SK-N-SH (cell line): ENCODE results near the gene SNX9. TPM values are rescaled to one million over a fixed set of nuclear protein-coding genes. Genes with fewer than 3 reads are reported as not detected.
A peak's percentile ranks its signal among the peaks of the same experiment; 100 is the strongest.

Source experiments
- CTCF ChIA-PET: fragments of 300-600, 350-600 bp; formaldehyde crosslinking; extraction: SDS; loops from one replicate; lab custom pipeline; 2021; lab: Yijun Ruan, JAX
- POLR2A ChIA-PET: fragments of 350-600 bp; sonication (Branson Sonifier 250); formaldehyde crosslinking; extraction: SDS; loops from one replicate; lab custom pipeline; 2020; ENCODE audit warnings: antibody characterized with exemption, inconsistent platforms; lab: Yijun Ruan, JAX
- DNase-seq: peaks from one replicate; pipeline ENCODE4 v3.0.0; 2012
- H2AFZ ChIP-seq: fragments of 200-600 bp; sonication (generic); 2 replicates; pipeline ENCODE4 v1.8.1; 2016; ENCODE audit warnings: antibody characterized with exemption, mild to moderate bottlenecking, low read depth
- H3F3A ChIP-seq: fragments of 200-600 bp; sonication (generic); replicated peaks from 2 replicates; pipeline ENCODE3; 2016; ENCODE audit warnings: antibody characterized with exemption, mild to moderate bottlenecking; ENCODE audit not compliant: insufficient read depth
- H3K27ac ChIP-seq, 2 experiments: fragments of 200-500 bp in 1 of 2; fragments of 200-600 bp in 1 of 2; sonication (Bioruptor generic) in 1 of 2; sonication (generic), shearing (Covaris generic) in 1 of 2; 2 replicates each; pipeline versions ENCODE4 v1.5.1 to v1.6.1; 2014 to 2016; ENCODE audit warnings: low read depth in 2 of 2, inconsistent platforms in 1 of 2, low read length in 1 of 2, mild to moderate bottlenecking in 1 of 2, mixed read lengths in 1 of 2
- H3K27me3 ChIP-seq: fragments of 200-600 bp; sonication (generic), shearing (Covaris generic); 2 replicates; pipeline ENCODE4 v1.6.1; 2016; ENCODE audit warnings: mixed run types; ENCODE audit not compliant: insufficient read depth
- H3K36me3 ChIP-seq, 2 experiments: fragments of 200-500 bp in 1 of 2; fragments of 200-600 bp in 1 of 2; sonication (Bioruptor generic) in 1 of 2; sonication (generic) in 1 of 2; replicated peaks in 1 of 2; 2 replicates each; pipeline versions ENCODE3 to v1.5.1; 2014 to 2016; ENCODE audit warnings: low read length in 1 of 2, mild to moderate bottlenecking in 1 of 2; ENCODE audit not compliant: insufficient read depth in 2 of 2, control insufficient read depth in 1 of 2
- H3K4me1 ChIP-seq, 2 experiments: fragments of 200-500 bp in 1 of 2; fragments of 200-600 bp in 1 of 2; sonication (Bioruptor generic) in 1 of 2; sonication (generic), shearing (Covaris generic) in 1 of 2; 2 replicates each; pipeline versions ENCODE4 v1.5.1 to v1.6.1; 2014 to 2016; ENCODE audit warnings: low read depth in 1 of 2, low read length in 1 of 2, mixed run types in 1 of 2; ENCODE audit not compliant: insufficient read depth in 2 of 2, control insufficient read depth in 1 of 2
- H3K4me2 ChIP-seq: fragments of 200-600 bp; sonication (generic), shearing (Covaris generic); 2 replicates; pipeline ENCODE4 v1.6.1; 2017; ENCODE audit warnings: mixed run types
- H3K4me3 ChIP-seq, 2 experiments: fragments of 200-500 bp in 1 of 2; fragments of 200-600 bp in 1 of 2; sonication (Bioruptor generic) in 1 of 2; sonication (generic), shearing (Covaris generic) in 1 of 2; 2 replicates each; pipeline versions ENCODE4 v1.5.1 to v1.8.1; 2014 to 2016; ENCODE audit warnings: low read depth in 2 of 2, inconsistent platforms in 1 of 2, low read length in 1 of 2, mild to moderate bottlenecking in 1 of 2, mixed read lengths in 1 of 2, moderate library complexity in 1 of 2
- H3K79me2 ChIP-seq: fragments of 200-600 bp; sonication (generic); 2 replicates; pipeline ENCODE4 v1.8.1; 2017; ENCODE audit warnings: mild to moderate bottlenecking; ENCODE audit not compliant: insufficient read depth
- H3K9ac ChIP-seq: fragments of 200-600 bp; sonication (generic); 2 replicates; pipeline ENCODE4 v1.6.1; 2017; ENCODE audit warnings: mixed run types
- H3K9me2 ChIP-seq: fragments of 200-600 bp; sonication (generic); 2 replicates; pipeline ENCODE4 v1.6.1; 2017; ENCODE audit warnings: mixed run types
- H3K9me3 ChIP-seq: fragments of 200-600 bp; sonication (generic); 2 replicates; pipeline ENCODE4 v1.6.1; 2017; ENCODE audit warnings: mixed run types, mild to moderate bottlenecking, moderate library complexity
- H4K20me1 ChIP-seq: fragments of 200-600 bp; sonication (generic); 2 replicates; pipeline ENCODE4 v1.6.1; 2017; ENCODE audit warnings: mild to moderate bottlenecking, mixed run types; ENCODE audit not compliant: insufficient read depth
- CHD2 ChIP-seq: fragments of 150-350 bp; IDR thresholded peaks from 2 replicates; pipeline ENCODE4 v1.6.1; 2018; ENCODE audit warnings: low read length; ENCODE audit not compliant: partially characterized antibody
- CTCF ChIP-seq: fragments of 200-600 bp; sonication (generic); IDR thresholded peaks from 2 replicates; pipeline ENCODE4 v1.6.1; 2017; ENCODE audit warnings: antibody characterized with exemption, mild to moderate bottlenecking, moderate library complexity
- ELF1 ChIP-seq: IDR thresholded peaks from 2 replicates; pipeline ENCODE4 v1.4.0; 2012
- EP300 ChIP-seq, 2 experiments: IDR thresholded peaks; 2 replicates each; pipeline versions ENCODE4 v1.4.0 to v1.6.1; 2012; ENCODE audit warnings: borderline replicate concordance in 1 of 2, low read depth in 1 of 2, low read length in 1 of 2
- FOSL2 ChIP-seq: IDR thresholded peaks from 2 replicates; pipeline ENCODE4 v1.4.0; 2012; ENCODE audit warnings: low read depth, mild to moderate bottlenecking, moderate library complexity, borderline replicate concordance
- FOXJ3 ChIP-seq: sonication (generic); formaldehyde crosslinking; IDR thresholded peaks from 2 replicates; pipeline ENCODE4 v1.5.1; 2020; ENCODE audit warnings: mild to moderate bottlenecking, missing genetic modification reagents
- FOXM1 ChIP-seq: IDR thresholded peaks from 2 replicates; pipeline ENCODE4 v1.4.0; 2012; ENCODE audit warnings: low read depth, mild to moderate bottlenecking
- GATA2 ChIP-seq: sonication (generic); formaldehyde crosslinking; IDR thresholded peaks from 2 replicates; pipeline ENCODE4 v1.5.0; 2020; ENCODE audit warnings: mild to moderate bottlenecking, missing genetic modification reagents
- JUND ChIP-seq: IDR thresholded peaks from 2 replicates; pipeline ENCODE4 v1.4.0; 2012
- MEF2A ChIP-seq: IDR thresholded peaks from 2 replicates; pipeline ENCODE4 v1.4.0; 2012; ENCODE audit warnings: low read depth, borderline replicate concordance
- MXI1 ChIP-seq: IDR thresholded peaks from 2 replicates; pipeline ENCODE4 v1.6.1; 2012; ENCODE audit warnings: mild to moderate bottlenecking, low read depth, low read length, improper control_type of control experiment
- RCOR1 ChIP-seq: fragments of 150-350 bp; IDR thresholded peaks from 2 replicates; pipeline ENCODE4 v1.6.1; 2017; ENCODE audit warnings: antibody characterized with exemption, low read length
- RFX5 ChIP-seq: IDR thresholded peaks from 2 replicates; pipeline ENCODE4 v1.6.1; 2012; ENCODE audit warnings: mild to moderate bottlenecking, improper control_type of control experiment, low read length
- RXRA ChIP-seq: IDR thresholded peaks from 2 replicates; pipeline ENCODE4 v1.4.0; 2012; ENCODE audit warnings: low read depth, mild to moderate bottlenecking, borderline replicate concordance
- SMC3 ChIP-seq: IDR thresholded peaks from 2 replicates; pipeline ENCODE4 v1.6.1; 2012; ENCODE audit warnings: low read depth, low read length, improper control_type of control experiment
- TAF1 ChIP-seq: IDR thresholded peaks from 2 replicates; pipeline ENCODE4 v1.6.1; 2012; ENCODE audit warnings: low read depth, mild to moderate bottlenecking, low read length, moderate library complexity, borderline replicate concordance
- USF1 ChIP-seq: IDR thresholded peaks from 2 replicates; pipeline ENCODE4 v1.4.0; 2012; ENCODE audit warnings: low read depth, borderline replicate concordance
- ZBTB33 ChIP-seq: IDR thresholded peaks from 2 replicates; pipeline ENCODE4 v1.4.0; 2012; ENCODE audit warnings: low read depth, borderline replicate concordance
- WGBS: methylation state at CpG from one replicate; pipeline ENCODE4 v1.1.6; 2017; ENCODE audit warnings: low lambda C conversion rate; 5-methylcytosine and 5-hydroxymethylcytosine counted together
- polyA plus RNA-seq, 3 experiments: library from polyadenylated mRNA; depleted of rRNA; stranded (reverse); fragments of >200 nt; gene quantifications; 2 replicates each; pipeline ENCODE4 v1.2.3, GENCODE V29; 2012
- TF ChIP-seq, protein P1 (sequence below): IDR thresholded peaks from 2 replicates; pipeline ENCODE4 v1.4.0; 2012; ENCODE audit warnings: low read depth
- TF ChIP-seq, protein P2 (sequence below): fragments of 150-350 bp; IDR thresholded peaks from 2 replicates; pipeline ENCODE4 v1.6.1; 2017; ENCODE audit warnings: antibody characterized with exemption, low read length, low read depth, borderline replicate concordance

SNX9 gene
- polyA plus RNA-seq, 1 of the 3 experiments (the other 2 are of a cell fraction): 31.6 TPM

DNA sequence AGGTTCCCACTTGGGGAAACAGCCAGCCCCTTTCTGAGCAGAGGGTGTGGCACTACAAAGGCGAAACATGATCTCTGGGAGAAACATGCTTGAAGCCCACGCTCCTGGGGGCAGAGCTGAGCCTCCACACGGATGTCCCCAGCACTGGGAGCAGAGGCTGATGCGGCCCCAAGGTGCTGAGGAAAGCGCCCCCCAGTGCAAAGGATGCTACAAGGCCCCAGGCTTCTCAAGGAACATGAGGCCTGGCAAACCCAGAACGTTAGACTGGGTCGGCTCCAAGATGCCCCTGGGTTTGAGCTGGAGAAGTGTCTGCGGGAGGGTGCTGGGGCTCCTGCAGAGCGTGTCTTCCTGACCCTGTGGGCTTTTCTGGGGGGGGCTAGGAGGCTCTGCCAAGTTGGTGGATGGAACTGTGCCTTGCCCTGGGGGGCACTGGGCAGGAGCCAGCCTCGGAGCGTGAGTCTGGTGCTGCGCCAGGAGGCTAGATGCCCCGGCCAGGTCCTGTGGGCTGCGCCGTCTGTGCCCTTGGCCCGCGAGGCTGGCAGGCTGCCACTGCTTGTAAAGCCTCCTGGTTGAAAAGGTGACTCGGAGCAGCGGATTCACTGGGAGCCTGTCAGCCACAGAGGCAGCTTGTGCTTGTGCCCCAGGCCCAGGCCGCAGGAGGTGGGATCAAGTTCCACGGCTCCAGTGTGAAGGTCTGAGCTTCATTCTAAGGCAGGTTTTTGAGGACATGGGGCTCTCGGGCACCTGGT lies 166.7 kb downstream of the SNX9 start (continued):
- TF ChIP-seq, protein P1, sequence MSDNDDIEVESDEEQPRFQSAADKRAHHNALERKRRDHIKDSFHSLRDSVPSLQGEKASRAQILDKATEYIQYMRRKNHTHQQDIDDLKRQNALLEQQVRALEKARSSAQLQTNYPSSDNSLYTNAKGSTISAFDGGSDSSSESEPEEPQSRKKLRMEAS: peak; percentile 69
- TF ChIP-seq CTCF: peak; percentile 32
- 0 out of 2 replicates have a peak, but pooled peaks have one; percentile 36 for TF ChIP-seq ZBTB33
- no peak for TF ChIP-seq FOXJ3
- no peak for TF ChIP-seq RFX5
- no peak for TF ChIP-seq ELF1
- 0 out of 2 replicates have a peak, but pooled peaks have one; percentile 14 for TF ChIP-seq GATA2 (CRISPR knock-in tag)
- peak; percentile 35; the same call in 1 of the 2 replicates for TF ChIP-seq JUND

GRCh38 chr6:157990321-157991066 lies 167.4 kb downstream of the SNX9 start:
- peaks cover 26% of the 10 kb centered on the region for H4K20me1 ChIP-seq
- H3K9ac ChIP-seq: peak overlapping the region; percentile 27; the same call in 1 of the 2 replicates
- no peaks in the 10 kb centered on the region for H3K9me3 ChIP-seq
- no peak overlapping the region for H2AFZ ChIP-seq
- peaks cover 13% of the 10 kb centered on the region for H3F3A ChIP-seq
- no peaks in the 10 kb centered on the region for H3K27me3 ChIP-seq
- CTCF ChIA-PET: interaction anchor here (0.8 to 2.9 kb wide), 5 partner anchors 9 to 83 kb away, joined by 3 to 11 read pairs (median 4); partner anchors contain the start of gene SYNJ2
- H3K9me2 ChIP-seq: no peaks in the 10 kb centered on the region
- peak overlapping the region; percentile 78 for H3K4me2 ChIP-seq
- H3K4me3 ChIP-seq: peak overlapping the region in 1 of 2 experiments; percentile 23; a peak in 2 of 4 replicates
- peak overlapping the region; percentile 48 to 78 for H3K27ac ChIP-seq
- 94% methylated on average over 14 of the region's 15 CpGs for WGBS
- no peak for DNase-seq
- H3K4me1 ChIP-seq: peaks cover 31 to 36% of the 10 kb centered on the region in 2 experiments; a peak in 3 of 4 replicates
- peaks cover 0 to 13% of the 10 kb centered on the region in 2 experiments for H3K36me3 ChIP-seq
- peaks cover 100% of the 10 kb centered on the region for H3K79me2 ChIP-seq
- POLR2A ChIA-PET: interaction anchor here (1.0 kb wide), 1 partner anchor 41 kb away, joined by 3 read pairs; no protein-coding TSS in a partner anchor
- TF ChIP-seq RCOR1 (no peak), SMC3 (no peak), JUND (no peak), FOXM1 (no peak), TAF1 (no peak), FOSL2 (no peak), FOXJ3 (no peak), RFX5 (no peak), RXRA (no peak), GATA2 (CRISPR knock-in tag) (no peak), USF1 (no peak), MXI1 (no peak), EP300 (IDR thresholded peaks at IDR 0.05; ENCODE audit: borderline replicate concordance in 1 of 2, low read depth in 1 of 2, low read length in 1 of 2) (no peak), CTCF (no peak), CHD2 (no peak), MEF2A (no peak), ELF1 (no peak)
- TF ChIP-seq, protein P2, sequence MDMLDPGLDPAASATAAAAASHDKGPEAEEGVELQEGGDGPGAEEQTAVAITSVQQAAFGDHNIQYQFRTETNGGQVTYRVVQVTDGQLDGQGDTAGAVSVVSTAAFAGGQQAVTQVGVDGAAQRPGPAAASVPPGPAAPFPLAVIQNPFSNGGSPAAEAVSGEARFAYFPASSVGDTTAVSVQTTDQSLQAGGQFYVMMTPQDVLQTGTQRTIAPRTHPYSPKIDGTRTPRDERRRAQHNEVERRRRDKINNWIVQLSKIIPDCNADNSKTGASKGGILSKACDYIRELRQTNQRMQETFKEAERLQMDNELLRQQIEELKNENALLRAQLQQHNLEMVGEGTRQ: no peak
